Measurements from ENCODE around the gene HNF4A. TPM values are rescaled to one million over a fixed set of nuclear protein-coding genes. Genes with fewer than 3 reads are reported as not detected.
A peak's percentile ranks its signal among the peaks of the same experiment; 100 is the strongest.

Gene HNF4A
- total and polyA plus RNA-seq, 2 of the 13 experiments (the other 11 are each of a cell fraction or from before 2014, with no cell fraction given): 80.9 to 169 TPM

- TF ChIP-seq GABPA (IDR thresholded peaks at IDR 0.05; ENCODE audit: low read depth, low read length): no peak
- TF ChIP-seq GABPA (CRISPR knock-in tag; IDR thresholded peaks at IDR 0.05; ENCODE audit: low read depth): no peak
- TF ChIP-seq ZNF101 (CRISPR knock-in tag; IDR thresholded peaks at IDR 0.05; ENCODE audit: borderline replicate concordance, low read depth): no peak
- TF ChIP-seq ZNF768 (CRISPR knock-in tag; IDR thresholded peaks at IDR 0.05): no peak
- TF ChIP-seq ZNF44 (CRISPR knock-in tag; IDR thresholded peaks at IDR 0.05): no peak
- no peak for TF ChIP-seq SRY (CRISPR knock-in tag; IDR thresholded peaks at IDR 0.05)
- TF ChIP-seq ZNF839 (CRISPR knock-in tag; IDR thresholded peaks at IDR 0.05; ENCODE audit: borderline replicate concordance): no peak
- TF ChIP-seq SP2 (CRISPR knock-in tag; IDR thresholded peaks at IDR 0.05): no peak
- no peak for TF ChIP-seq ZNF878 (CRISPR knock-in tag; IDR thresholded peaks at IDR 0.05)
- no peak for TF ChIP-seq ZNF777 (CRISPR knock-in tag; IDR thresholded peaks at IDR 0.05)
- no peak for TF ChIP-seq ZNF564 (CRISPR knock-in tag; IDR thresholded peaks at IDR 0.05)
- no peak for TF ChIP-seq ZNF260 (CRISPR knock-in tag; IDR thresholded peaks at IDR 0.05; ENCODE audit: borderline replicate concordance, low read depth)
- no peak for TF ChIP-seq ZNF550 (CRISPR knock-in tag; IDR thresholded peaks at IDR 0.05; ENCODE audit: borderline replicate concordance)
- TF ChIP-seq ZNF503 (CRISPR knock-in tag; IDR thresholded peaks at IDR 0.05): no peak
- TF ChIP-seq MLLT10 (CRISPR knock-in tag; IDR thresholded peaks at IDR 0.05): no peak
- no peak for TF ChIP-seq ZNF570 (CRISPR knock-in tag; IDR thresholded peaks at IDR 0.05; ENCODE audit: borderline replicate concordance)
- TF ChIP-seq HOXA9 (CRISPR knock-in tag; IDR thresholded peaks at IDR 0.05; ENCODE audit: borderline replicate concordance): no peak
- peak; percentile 74 for TF ChIP-seq ZMYM2 (CRISPR knock-in tag; IDR thresholded peaks at IDR 0.05)
- 0 out of 2 replicates have a peak, but pooled peaks have one; percentile 50 for TF ChIP-seq KDM5B (CRISPR knock-in tag; IDR thresholded peaks at IDR 0.05; ENCODE audit: borderline replicate concordance)
- no peak for TF ChIP-seq HCFC1 (IDR thresholded peaks at IDR 0.05; ENCODE audit: low read depth, low read length)
- TF ChIP-seq ZNF775 (CRISPR knock-in tag; IDR thresholded peaks at IDR 0.05; ENCODE audit: borderline replicate concordance): peak; percentile 90; the same call in 1 of the 2 replicates
- no peak for TF ChIP-seq ZNF280B (CRISPR knock-in tag; IDR thresholded peaks at IDR 0.05; ENCODE audit: borderline replicate concordance)
- peak; percentile 14; the same call in 1 of the 2 replicates for TF ChIP-seq PAXIP1 (CRISPR knock-in tag; conservative IDR thresholded peaks at IDR 0.05)
- TF ChIP-seq PAX8 (CRISPR knock-in tag; IDR thresholded peaks at IDR 0.05; ENCODE audit: borderline replicate concordance): no peak
- TF ChIP-seq CERS6 (CRISPR knock-in tag; IDR thresholded peaks at IDR 0.05): no peak
Observed at GRCh38 chr20:44461803-44462174, 106.3 kb downstream of the HNF4A start (continued).
